Measurements from ENCODE around the gene VGLL4. TPM values are rescaled to one million over a fixed set of nuclear protein-coding genes. Genes with fewer than 3 reads are reported as not detected.

The VGLL4 gene
- total RNA-seq, 1 experiment from 2014 or later, result 26.9 TPM

DNA sequence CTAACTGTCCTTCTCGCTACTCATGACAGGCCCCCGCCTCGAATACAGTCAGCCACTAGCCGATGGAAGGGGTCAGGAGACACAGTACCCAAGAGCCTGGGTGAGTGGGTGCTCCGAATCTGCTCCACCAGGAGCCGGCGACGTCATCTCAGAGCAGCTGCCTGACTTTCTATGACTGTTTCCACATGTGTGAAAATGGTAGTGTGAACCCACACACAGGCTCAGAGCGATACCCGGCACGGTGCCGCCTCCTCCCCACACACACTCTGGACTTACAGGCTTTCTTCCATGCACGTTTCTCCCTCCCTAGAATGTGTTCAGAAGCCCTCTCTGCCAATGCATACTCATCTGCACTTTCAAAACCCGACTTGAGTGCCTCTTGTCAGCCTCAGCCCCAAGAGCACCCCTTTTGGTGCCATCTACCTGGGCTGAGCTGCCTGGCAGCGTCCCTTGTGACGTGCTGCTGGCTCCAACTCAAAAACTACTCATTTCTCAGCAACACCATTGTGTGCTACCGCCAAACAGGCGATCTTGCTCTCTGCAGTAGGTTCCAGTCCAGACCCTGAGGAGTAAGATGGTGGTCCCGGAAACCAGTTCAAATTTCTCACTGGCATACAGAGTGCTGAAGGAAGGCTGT, 29.7 kb downstream of the VGLL4 start:
- DNase-seq (ENCODE audit: low read depth in 1 of 2, low spot score in 2 of 2), result no peak
- Histone ChIP-seq H3K4me1 (replicated peaks) (peaks cover 52% of the 10 kb centered on the region), H3K9me3 (replicated peaks) (no peaks in the 10 kb centered on the region), H3K27me3 (replicated peaks) (no peaks in the 10 kb centered on the region), H3K36me3 (no peaks in the 10 kb centered on the region), H3K4me3 (no peak overlapping the region), H3K27ac (no peak overlapping the region)

DNA sequence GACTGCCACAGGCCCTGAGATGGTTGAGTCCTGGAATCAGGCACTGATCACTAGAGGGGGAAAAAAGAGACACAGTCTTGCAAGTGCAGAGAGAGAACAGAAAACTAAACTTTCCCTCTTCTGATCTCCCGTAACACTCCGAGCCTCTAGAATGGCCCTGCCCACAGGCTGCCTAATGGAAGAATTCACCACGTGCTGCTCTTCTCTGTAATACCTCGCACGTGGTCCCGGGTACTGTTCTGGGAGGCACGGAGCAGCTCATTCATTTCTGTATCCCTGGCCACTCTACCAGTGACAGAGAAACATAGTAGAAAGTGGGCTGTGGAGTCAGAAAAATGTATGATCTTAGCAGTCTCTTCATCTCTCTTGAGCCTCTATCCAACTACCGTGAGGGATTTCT, 30.4 kb downstream of the VGLL4 start:
- no peaks in the 10 kb centered on the region for H3K9me3 ChIP-seq (replicated peaks)
- H3K27ac ChIP-seq, result no peak overlapping the region
- H3K4me1 ChIP-seq (replicated peaks), result peaks cover 55% of the 10 kb centered on the region
- no peaks in the 10 kb centered on the region for H3K27me3 ChIP-seq (replicated peaks)
- no peak overlapping the region for H3K4me3 ChIP-seq
- DNase-seq (ENCODE audit: low read depth in 1 of 2, low spot score in 2 of 2), result no peak
- no peaks in the 10 kb centered on the region for H3K36me3 ChIP-seq

DNA sequence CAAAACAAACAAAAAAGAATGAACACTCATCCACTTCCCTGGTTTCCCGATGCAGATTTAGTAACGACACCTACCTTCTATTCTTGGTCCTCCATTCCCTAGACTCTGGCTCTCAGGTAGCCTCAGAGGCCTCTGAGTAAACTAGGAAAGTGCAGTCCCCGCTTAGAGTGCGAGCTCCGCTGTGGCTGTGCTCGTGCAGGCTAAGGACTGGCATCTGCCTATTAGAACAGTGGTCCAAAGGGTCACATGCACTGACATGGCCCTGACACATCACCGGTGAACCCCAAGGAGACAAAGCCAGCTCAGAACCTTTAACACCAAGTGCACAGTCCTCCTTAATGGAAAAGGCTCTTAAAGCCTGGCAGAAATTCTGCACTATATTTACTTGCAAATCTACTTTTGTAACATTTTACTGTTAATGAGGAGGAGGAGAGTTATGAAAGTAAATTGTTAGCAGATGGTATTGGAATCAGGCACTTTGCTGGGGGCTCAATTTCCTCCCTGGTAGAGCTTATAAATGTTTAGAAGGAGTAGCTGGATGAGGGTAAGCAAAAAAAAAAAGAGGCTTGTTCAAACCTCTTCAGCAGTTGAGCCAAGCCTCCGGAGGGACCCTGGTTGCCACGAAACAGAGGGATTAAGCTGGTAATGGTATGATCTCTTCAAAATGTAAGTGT, 31.1 kb downstream of the VGLL4 start:
- Histone ChIP-seq H3K27me3 (replicated peaks) (no peaks in the 10 kb centered on the region), H3K4me1 (replicated peaks) (peaks cover 62% of the 10 kb centered on the region), H3K4me3 (no peak overlapping the region), H3K9me3 (replicated peaks) (no peaks in the 10 kb centered on the region), H3K27ac (no peak overlapping the region), H3K36me3 (no peaks in the 10 kb centered on the region)
- DNase-seq (ENCODE audit: low read depth in 1 of 2, low spot score in 2 of 2), result no peak

DNA sequence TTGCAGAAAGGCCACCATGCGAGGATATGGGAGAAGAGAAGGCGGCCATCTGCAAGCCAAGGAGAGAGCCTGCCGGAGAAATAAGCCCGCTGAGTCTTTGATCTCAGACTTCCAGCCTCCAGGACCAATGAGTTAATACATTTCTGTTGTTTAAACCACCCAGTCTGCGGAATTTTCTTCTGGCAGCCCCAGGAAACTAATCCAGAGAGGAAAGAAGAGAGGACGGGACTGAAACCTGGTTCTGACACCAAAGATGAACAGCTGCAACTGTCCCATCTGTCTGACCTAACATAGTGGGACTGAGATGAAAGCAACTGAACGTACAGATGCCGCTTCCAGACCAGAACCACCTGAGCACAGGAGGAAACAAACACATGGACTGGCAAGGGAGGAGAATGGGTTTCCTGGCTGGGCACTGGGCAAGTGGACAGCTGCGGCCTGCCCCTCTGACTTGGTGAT, 32.3 kb downstream of the VGLL4 start:
- Histone ChIP-seq H3K27ac (peak overlapping the region; percentile 82; the same call in 1 of the 2 replicates), H3K9me3 (replicated peaks) (no peaks in the 10 kb centered on the region)
- DNase-seq (ENCODE audit: low read depth in 1 of 2, low spot score in 2 of 2), result peak in 1 of 2 experiments; percentile 27

DNA sequence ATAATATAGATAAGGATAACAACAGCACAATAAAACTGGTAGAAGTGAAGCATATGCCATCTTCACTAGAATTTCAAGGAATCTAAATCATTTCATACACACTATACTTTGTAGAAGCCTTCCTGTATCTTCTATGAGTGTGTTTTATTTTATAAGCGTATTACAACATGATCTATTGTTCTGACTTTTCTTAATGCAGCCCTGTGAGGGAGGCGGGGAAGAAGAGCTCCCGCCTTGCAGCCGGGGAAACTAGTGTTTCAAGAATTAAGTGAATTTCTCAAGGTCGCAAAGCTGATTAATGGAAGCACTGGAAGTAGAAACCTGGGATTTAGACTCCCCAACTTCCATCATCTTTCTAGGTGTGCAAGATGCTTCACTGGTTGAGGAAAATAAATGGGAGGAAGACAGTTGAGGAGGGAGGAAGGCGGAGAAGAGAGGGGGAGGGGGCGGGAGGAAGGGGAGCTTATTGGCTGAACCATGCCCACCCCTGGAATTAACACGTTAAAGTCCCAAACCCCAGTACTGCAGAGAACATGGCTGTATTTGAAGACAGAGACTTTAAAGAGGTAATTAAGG, 32.9 kb downstream of the VGLL4 start:
- peak overlapping the region; percentile 19 for H3K4me3 ChIP-seq
- no peak for DNase-seq (ENCODE audit: low read depth in 1 of 2, low spot score in 2 of 2)
- peaks cover 9% of the 10 kb centered on the region; the same call in 1 of the 2 replicates for H3K36me3 ChIP-seq
- H3K4me1 ChIP-seq (replicated peaks), result peaks cover 52% of the 10 kb centered on the region
- no peaks in the 10 kb centered on the region for H3K9me3 ChIP-seq (replicated peaks)
- H3K27me3 ChIP-seq (replicated peaks), result no peaks in the 10 kb centered on the region
- H3K27ac ChIP-seq, result peak overlapping the region; percentile 82

More for the DNA sequence above, 32.3 kb downstream of the VGLL4 start:
- H3K4me1 ChIP-seq (replicated peaks), result peaks cover 57% of the 10 kb centered on the region
- no peak overlapping the region for H3K4me3 ChIP-seq
- H3K36me3 ChIP-seq, result peaks cover 7% of the 10 kb centered on the region; the same call in 1 of the 2 replicates
- H3K27me3 ChIP-seq (replicated peaks), result no peaks in the 10 kb centered on the region

DNA sequence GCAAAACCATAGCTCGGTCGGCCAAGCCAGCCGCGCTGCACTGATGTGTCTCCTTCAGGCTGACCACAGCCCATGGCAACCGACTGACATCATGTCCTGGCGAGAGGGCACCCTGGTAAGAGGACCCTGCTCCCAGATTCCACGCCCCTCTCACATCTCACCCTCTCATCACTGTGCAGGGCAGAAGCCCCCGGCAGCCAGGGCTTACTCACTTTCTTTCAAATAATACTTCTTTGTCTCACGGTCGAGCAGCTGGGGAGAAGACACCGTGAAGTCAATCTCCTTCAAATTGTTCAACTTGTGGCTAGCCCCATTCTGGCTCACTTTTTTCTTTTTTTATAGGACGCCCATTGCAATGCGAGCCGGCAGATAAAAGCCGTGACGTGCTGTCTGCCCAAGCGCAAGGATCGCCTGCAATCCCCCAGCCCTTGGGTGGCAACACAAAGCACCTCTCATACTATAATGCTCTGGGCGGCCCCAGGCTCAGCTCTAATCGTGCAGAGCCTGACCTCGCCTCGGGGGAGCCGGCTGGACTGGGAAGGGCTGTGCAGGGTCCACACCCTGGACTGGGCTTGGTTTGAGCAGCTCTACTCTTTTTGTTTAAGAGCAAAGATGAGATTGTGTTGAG, 33.6 kb downstream of the VGLL4 start:
- H3K27me3 ChIP-seq (replicated peaks), result no peaks in the 10 kb centered on the region
- peak; percentile 79 to 84 for DNase-seq (ENCODE audit: low read depth in 1 of 2, low spot score in 2 of 2)
- peaks cover 9% of the 10 kb centered on the region; the same call in 1 of the 2 replicates for H3K36me3 ChIP-seq
- no peaks in the 10 kb centered on the region for H3K9me3 ChIP-seq (replicated peaks)
- H3K4me3 ChIP-seq, result peak overlapping the region; percentile 19
- H3K4me1 ChIP-seq (replicated peaks), result peaks cover 51% of the 10 kb centered on the region
- H3K27ac ChIP-seq, result peak overlapping the region; percentile 82

DNA sequence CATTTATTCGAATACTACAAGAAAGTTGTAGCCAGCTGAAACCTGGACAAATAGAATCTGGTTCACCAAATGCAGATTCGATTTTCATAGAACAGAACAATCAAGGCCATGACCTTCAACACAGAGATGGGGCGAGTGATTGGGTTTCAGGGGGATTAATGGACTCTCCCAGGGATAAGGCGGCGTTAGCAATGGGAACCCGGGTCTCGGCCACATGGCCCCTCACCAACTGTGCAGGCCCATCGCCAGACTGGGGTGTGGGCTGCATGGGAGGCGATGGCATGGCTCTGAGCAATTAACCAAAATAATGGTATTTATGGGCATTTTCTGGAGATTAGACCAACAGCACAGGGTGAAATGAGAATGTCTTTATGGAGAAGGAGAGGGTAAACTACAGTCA, 34.2 kb downstream of the VGLL4 start:
- Histone ChIP-seq H3K27ac (peak overlapping the region; percentile 82), H3K36me3 (peaks cover 9% of the 10 kb centered on the region; the same call in 1 of the 2 replicates), H3K4me1 (replicated peaks) (peaks cover 54% of the 10 kb centered on the region), H3K9me3 (replicated peaks) (no peaks in the 10 kb centered on the region), H3K4me3 (no peak overlapping the region; the same call in 1 of the 2 replicates), H3K27me3 (replicated peaks) (no peaks in the 10 kb centered on the region)
- no peak for DNase-seq (ENCODE audit: low read depth in 1 of 2, low spot score in 2 of 2)

DNA sequence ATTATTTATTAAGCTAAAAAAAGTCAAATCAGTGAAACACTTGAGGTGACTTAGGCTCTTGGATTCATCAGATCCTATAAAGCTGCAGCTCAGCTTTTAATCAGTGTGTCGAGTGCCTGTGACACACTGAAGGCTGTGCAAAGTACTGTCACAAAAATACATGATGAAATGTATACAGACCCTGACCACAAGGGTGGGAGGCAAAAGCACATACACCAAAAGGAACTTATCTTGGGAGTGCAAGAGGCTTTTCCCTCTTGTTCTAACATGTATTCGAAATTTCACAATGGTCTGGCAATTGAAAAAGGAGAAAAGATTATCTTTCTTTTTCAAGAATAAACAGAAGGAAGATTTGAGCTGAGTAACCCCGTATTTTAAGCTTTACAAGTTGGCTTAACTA, 35.9 kb downstream of the VGLL4 start:
- Histone ChIP-seq H3K4me3 (no peak overlapping the region), H3K27ac (peak overlapping the region; percentile 2), H3K27me3 (replicated peaks) (no peaks in the 10 kb centered on the region), H3K9me3 (replicated peaks) (no peaks in the 10 kb centered on the region), H3K36me3 (peaks cover 11% of the 10 kb centered on the region; the same call in 1 of the 2 replicates), H3K4me1 (replicated peaks) (peaks cover 70% of the 10 kb centered on the region)
- DNase-seq (ENCODE audit: low read depth in 1 of 2, low spot score in 2 of 2), result peak in 1 of 2 experiments; percentile 29

DNA sequence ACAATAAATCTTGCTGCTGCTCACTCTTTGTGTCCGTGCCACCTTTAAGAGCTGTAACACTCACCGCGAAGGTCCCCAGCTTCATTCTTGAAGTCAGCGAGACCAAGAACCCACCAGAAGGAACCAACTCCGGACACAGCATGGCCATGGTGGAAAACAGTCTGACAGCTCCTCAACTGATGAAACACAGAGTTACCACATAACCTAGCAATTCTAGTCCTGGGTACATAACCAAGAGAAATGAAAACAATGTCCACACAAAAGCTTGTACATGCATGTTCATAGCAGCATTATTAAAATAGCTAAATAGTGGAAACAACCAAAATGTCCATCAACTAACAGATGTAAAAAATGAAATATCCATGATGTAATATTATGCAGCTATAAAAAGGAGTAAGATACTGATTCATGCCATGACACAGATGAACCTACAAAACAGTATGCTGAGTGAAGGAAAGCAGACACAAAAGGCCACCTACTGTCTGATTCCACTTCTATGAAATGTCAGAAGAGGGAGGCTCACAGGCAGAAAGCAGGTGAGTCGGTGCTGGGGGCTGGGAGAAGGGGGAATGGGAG, 36.8 kb downstream of the VGLL4 start:
- peaks cover 76% of the 10 kb centered on the region for H3K4me1 ChIP-seq (replicated peaks)
- peaks cover 15% of the 10 kb centered on the region; the same call in 1 of the 2 replicates for H3K36me3 ChIP-seq
- no peaks in the 10 kb centered on the region for H3K9me3 ChIP-seq (replicated peaks)
- no peaks in the 10 kb centered on the region for H3K27me3 ChIP-seq (replicated peaks)
- H3K27ac ChIP-seq, result no peak overlapping the region
- no peak overlapping the region for H3K4me3 ChIP-seq
- no peak for DNase-seq (ENCODE audit: low read depth in 1 of 2, low spot score in 2 of 2)

DNA sequence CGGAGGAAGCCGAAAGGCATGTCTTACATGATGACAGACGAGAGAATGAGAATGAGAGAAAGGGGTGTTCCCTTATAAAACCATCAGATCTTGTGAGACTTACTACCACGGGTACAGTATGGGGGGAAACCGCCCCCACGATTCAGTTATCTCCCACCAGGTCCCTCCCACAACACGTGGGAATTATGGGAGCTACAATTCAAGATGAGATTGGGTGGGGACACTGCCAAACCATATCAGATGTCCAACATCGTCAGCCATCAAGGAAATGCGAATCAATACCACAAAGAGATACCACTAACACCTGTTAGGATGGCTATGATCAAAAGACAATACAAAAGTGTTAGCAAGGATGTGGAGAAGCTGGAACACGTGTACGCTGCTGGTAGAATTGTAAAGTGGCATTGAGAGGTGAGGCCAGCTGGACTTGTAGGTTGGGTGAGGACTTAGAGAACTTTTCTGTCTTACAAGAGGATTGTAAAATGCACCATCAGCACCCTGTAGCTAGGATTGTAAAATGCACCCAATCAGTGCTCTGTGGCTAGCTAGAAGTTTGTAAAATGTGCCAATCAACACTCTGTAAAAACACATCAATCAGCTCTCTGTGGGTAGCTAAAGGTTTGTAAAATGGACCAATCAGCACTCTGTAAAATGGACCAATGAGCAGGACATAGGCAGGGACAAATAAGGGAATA, 37.5 kb downstream of the VGLL4 start:
- no peak for DNase-seq (ENCODE audit: low read depth in 1 of 2, low spot score in 2 of 2)
- no peaks in the 10 kb centered on the region for H3K27me3 ChIP-seq (replicated peaks)
- no peak overlapping the region for H3K4me3 ChIP-seq
- H3K36me3 ChIP-seq, result peaks cover 20% of the 10 kb centered on the region
- no peak overlapping the region for H3K27ac ChIP-seq
- no peaks in the 10 kb centered on the region for H3K9me3 ChIP-seq (replicated peaks)
- H3K4me1 ChIP-seq (replicated peaks), result peaks cover 78% of the 10 kb centered on the region

DNA sequence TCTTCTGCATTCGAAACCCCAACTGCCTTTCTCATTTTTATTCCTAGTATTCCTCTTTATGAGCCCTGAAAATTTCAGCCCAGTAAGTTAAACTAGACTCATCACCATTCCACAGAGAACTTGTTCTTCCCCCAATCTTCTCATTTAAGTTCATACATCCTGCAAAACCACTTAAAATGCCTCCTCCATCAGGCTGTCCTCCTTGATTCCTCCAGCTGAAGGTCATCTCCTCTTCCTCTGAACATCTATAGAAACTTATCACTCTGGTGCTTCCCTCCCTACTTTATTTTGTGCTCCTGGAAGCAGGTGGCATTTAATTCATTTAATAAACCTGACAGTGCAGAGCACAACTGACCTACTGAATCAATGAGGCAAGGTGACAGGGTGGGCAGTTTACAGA, 38.3 kb downstream of the VGLL4 start:
- Histone ChIP-seq H3K27me3 (replicated peaks) (no peaks in the 10 kb centered on the region), H3K27ac (no peak overlapping the region), H3K36me3 (peaks cover 23% of the 10 kb centered on the region), H3K4me3 (no peak overlapping the region), H3K4me1 (replicated peaks) (peaks cover 76% of the 10 kb centered on the region), H3K9me3 (replicated peaks) (no peaks in the 10 kb centered on the region)
- no peak for DNase-seq (ENCODE audit: low read depth in 1 of 2, low spot score in 2 of 2)

DNA sequence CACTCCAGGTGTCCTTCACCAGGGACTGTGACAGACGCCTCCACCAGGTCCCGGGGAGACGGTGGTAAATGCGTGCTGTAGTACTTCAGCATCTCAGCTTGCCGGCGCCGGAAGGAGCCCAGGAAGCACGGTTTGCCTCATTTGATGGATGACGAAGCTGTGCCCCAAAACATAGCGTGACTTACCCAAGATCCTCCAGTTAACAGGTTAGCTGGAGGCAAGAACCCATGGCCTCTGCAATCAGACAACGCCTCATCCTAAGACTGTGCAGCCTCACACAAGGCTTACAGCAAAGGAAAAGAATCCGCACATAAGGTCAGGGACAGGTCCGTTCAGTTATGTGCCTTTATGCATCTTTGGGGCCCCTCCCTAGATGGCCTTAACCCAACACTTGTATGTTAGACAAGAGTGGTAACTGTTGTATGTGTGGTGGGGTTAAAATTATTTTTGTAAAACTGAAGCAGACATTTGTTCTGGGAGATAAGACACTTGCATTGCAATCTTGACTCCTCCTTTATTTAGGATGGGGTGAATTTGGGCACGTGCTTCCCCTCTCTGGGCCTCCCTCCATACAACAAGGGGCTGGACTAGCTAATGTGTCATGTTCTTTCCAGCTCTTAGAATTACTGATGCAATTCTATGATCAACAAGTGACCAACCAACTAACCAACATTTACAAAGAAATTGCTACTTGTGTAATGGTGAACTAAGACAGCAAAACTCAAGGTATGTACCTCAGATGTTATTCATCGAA, 39.4 kb downstream of the VGLL4 start:
- H3K9me3 ChIP-seq (replicated peaks), result no peaks in the 10 kb centered on the region
- peak overlapping the region; percentile 86 for H3K27ac ChIP-seq
- H3K27me3 ChIP-seq (replicated peaks), result no peaks in the 10 kb centered on the region
- peak in 1 of 2 experiments; percentile 18 for DNase-seq (ENCODE audit: low read depth in 1 of 2, low spot score in 2 of 2)
- peaks cover 27% of the 10 kb centered on the region for H3K36me3 ChIP-seq
- H3K4me3 ChIP-seq, result no peak overlapping the region
- peaks cover 73% of the 10 kb centered on the region for H3K4me1 ChIP-seq (replicated peaks)

Data from SJSA1 (cell line).